ENCODE results near the gene MISP.
"Not testable (repeated sequence)": the region's sequence is repeated elsewhere in the genome, so short reads cannot be mapped to it uniquely, and the experiment has no call there.

The MISP gene, protein sequence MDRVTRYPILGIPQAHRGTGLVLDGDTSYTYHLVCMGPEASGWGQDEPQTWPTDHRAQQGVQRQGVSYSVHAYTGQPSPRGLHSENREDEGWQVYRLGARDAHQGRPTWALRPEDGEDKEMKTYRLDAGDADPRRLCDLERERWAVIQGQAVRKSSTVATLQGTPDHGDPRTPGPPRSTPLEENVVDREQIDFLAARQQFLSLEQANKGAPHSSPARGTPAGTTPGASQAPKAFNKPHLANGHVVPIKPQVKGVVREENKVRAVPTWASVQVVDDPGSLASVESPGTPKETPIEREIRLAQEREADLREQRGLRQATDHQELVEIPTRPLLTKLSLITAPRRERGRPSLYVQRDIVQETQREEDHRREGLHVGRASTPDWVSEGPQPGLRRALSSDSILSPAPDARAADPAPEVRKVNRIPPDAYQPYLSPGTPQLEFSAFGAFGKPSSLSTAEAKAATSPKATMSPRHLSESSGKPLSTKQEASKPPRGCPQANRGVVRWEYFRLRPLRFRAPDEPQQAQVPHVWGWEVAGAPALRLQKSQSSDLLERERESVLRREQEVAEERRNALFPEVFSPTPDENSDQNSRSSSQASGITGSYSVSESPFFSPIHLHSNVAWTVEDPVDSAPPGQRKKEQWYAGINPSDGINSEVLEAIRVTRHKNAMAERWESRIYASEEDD

DNA sequence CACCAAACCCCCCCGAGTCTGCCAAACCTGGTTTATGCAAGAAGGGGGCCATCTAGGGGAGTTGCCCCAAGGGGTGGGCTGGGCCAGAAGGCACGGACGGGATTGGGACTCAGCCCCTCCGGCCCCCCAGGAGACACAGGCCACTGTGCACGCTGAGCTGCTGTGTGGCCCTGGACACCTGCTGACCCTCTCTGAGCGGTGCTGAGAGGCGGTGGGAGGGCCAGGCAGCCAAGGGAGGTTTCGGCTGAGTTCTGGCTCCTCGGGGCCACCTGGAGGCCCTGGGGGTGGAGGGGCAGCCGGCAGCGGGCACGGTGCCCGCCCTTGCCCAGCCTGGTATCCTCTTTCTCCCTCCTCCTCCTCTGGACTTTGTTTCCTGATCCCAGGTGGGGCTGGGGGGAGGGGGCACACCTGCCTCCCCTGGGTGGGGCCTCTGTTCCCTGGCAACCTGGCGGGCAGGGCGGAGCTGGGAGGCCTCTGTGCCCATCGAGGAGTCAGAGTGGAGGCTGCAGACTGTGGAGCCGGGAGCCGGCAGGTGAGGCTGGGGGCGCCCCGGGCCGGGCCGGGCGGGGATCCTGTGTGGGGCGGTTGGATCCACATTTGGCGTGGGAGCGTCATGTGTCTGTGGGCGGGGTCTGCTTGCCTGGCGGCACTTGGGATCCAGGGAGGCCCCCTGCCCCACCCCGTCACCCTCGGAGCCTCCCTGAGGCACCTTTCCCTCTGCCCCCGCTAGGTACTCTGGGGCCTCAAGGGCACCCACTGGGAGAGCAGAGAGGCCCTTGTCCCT is at the start of gene MISP:
MISP (plus strand) TSS at position 473 of the 784 bp plus-strand sequence. CDS start 5,835 bp downstream, outside the sequence.
- peak; percentile 81 to 95 (median 92) for DNase-seq

DNA sequence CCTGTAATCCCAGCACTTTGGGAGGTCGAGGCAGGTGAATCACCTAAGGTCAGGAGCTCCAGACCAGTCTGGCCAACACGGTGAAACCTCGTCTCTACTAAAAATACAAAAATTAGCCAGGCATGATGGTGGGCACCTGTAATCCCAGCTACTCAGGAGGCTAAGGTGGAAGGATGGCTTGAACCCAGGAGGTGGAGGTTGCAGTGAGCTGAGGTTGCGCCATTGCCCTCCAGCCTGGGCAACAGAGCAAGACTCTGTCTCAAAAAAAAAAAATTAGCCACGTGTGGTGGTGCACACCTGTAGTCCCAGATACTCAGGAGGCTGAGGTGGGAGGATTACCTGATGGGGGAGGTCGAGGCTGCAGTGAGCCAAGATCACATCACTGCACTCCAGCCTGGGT is 48.1 kb upstream of the MISP start:
- not testable (repeated sequence) for DNase-seq

DNA sequence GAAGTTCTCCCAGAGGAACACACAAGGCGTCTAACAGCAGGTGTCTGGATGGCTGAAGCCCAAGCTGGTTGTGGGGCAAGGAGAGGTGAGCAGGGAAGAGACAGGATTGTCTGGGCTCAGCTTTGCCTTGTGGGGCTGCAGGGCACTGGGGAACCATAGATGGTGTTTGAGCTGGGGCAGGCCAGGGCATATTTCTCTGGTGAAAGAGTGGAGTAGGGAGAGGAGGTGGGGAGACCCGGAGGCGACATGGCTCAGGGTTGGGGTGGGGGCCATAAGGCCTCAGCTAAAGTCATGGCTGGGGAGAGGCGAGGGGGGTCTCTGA is 47.6 kb upstream of the MISP start:
- DNase-seq = no peak

DNA sequence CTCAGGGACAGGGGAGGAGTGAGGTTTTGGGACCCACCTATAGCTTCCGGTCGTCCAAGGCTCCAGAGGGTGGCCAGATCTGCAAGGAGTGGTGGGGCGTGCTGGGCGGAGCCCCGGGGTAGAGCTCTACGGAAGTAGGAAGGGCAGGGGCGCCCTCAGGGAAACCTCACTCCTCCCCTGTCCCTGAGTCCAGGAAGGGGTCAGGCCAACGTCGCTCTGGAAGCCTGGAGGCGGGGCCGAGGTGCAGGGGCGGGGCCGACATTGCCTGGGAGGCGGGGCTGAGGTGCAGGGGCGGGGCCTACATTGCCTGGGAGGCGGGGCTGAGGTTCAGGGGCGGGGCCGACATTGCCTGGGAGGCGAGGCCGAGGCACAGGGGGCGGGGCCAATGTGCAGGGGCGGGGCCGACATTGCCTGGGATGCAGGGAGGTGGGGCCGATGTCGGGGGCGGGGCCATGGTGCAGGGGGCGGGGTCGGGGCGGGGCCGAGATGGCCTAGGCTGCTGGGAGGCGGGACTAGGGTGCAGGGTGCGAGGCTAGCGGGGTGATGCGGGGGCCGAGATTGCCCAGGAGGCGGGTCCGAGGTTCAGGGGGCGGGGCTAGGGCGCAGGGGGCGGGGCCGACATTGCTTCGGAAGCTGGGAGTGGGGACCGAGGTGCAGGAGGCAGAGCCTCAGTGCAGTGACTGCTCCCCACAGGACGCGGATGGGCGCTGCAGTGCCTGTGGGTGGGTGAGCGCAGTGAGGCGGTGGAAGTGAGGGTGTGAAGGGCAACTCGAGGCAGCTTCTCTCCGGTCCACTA is 47.1 kb upstream of the MISP start:
- peak in 2 of 3 experiments; percentile 46 to 73 for DNase-seq

DNA sequence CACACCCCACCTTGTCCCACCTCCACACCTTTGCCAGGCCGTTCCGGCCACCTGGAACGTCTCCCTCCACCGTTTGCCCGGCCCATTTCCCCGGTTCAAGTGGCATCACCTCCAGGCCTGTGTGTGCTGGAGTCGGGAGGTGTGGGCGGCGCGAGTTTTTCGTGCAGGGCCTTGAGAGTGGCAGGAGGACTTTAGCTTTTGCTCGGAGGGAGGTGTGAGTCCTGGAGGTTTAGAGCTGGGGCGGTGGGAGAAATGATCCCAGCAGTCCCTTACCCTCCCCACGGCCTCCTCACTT is 46.5 kb upstream of the MISP start:
- DNase-seq = no peak

DNA sequence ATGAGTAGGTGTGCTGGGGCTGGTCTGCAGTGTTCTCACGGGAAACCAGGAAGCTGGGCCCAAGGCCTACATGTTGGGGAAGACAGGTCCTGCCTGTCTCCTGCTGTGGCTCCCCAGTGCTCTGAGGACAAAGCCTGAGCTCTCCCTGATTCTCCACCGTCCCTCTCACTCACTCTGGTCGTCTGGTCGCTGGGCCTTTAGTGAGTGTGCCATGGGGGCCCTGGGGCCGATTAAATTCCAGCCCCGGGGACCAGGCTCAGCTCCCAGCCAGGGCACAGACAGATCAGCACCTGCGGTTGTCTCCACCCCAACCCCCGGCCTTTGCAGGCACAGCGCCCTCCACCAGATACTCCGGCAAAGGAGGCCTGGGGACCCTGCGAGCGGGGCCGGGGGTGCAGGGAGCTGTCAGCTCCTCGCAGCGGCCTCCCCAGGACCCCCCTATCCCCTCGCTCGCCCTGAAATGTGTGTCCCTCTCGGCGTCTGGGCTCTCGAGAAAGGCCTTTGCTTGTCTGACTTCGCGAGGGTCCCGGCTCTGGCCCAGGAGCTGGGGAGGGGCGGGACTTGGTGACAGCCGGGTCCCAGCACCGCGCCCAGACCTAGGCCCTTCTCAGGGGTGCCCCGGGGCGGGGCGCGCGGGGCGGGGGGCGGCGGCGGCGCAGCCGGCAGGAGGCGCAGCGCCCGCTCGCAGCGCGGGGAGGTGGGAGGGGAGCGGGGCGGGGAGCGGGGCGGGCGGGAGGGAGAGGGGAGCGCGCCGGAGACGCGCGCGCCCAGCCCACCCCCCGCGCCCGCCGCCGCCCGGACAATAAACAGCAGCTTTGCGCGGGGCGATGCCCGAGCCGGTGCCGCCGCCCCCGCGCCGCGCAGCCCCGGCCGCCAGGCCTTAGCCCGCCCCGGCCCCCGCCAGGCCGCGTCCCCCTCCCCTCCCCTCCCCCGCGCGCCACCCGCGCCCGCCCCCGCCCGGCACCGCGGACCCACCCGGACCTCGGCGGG is 42.5 kb upstream of the MISP start, which contains the start of gene PALM:
PALM (plus strand) TSS at position 782 of the 990 bp plus-strand sequence. CDS start 212 bp downstream, outside the sequence.
- peak in 2 of 3 experiments; percentile 62 to 67 for DNase-seq

DNA sequence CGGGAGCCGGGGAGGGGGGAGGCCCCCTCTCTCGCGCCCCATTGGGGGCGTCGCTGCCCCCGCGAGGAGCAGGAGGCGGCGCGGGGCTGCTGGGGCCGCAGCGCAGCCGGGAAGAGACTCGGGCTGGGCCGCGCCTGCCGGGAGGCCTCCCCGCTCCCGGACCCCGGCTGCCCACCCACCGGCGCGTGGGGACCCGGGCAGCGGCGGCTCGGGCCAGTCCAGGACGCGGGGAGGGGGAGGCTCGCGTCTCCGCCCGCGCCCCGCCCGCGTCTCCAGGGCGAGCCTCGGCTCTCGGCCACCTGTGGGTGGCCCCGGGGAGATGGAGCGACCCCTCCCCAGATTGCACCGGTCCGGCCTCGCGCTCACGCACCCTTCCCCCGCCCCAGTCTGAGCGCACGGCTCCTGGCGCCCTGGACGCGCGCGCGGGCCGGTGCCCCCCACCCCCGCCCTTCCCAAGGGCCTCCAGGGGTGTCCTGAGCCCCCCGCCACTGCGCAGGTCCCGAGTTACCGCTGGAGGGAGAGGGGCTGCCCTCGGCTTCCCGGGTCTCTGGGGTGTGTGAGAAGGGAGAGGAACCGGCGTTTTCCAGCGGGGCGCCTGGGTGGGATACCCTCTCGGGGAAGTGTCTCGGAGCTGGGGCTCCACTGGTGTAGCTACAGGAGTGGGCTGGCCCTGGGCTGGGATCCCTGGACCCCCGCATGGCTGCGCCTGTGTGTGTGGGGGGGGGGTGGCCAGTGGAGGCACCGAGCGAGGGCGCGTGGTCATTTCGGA is 41.5 kb upstream of the MISP start:
- peak in 2 of 3 experiments; percentile 57 to 61 for DNase-seq

DNA sequence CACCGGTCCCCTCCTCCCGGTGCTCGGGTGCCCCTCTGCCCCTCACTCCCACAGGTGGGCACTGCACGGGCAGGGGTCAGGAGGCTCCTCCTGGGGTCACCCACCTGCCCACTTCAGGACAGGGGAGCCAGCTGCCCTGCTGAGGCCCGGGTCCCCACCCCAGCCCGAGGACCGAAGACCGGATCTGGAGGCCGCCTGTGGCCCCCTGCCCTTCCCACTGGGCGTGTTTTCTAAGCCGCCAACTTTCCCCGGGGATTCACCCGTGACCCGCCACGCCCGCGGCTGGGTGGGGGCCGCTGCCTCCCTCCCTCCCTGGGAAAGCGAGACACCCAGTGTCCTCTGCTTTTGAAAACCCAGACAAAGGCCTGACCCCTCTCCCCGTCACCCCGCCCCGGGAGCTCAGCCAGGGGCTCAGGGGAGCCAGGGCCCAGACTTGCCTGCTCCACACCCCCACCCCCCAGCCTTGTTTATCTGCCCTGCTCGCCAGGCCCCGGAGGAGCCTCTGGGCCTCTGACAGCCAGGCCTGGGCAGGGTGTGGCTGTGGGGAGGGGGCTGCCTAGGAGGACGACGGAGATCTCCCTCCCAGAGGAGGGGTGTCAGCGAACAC is 40.8 kb upstream of the MISP start:
- no peak for DNase-seq

DNA sequence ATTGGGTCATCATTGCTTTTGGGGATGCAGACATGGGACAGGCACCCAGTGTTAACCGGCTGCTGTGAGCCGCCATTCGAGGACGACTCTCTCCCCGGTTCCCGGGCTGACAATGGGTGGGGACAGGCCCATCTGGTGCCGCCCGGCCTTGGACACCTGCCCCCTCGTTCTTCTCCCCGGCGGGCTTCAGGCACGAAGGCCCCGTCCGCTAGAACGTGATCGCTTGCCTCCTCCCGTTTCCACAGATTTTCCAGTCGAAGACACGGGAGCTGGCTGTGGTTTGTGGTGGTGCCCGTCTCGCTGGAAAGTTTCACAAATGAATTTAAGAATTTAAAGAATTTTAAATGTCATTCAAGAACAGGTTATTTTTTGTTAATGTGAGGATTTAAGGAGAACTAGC is 40.1 kb upstream of the MISP start:
- DNase-seq = no peak

DNA sequence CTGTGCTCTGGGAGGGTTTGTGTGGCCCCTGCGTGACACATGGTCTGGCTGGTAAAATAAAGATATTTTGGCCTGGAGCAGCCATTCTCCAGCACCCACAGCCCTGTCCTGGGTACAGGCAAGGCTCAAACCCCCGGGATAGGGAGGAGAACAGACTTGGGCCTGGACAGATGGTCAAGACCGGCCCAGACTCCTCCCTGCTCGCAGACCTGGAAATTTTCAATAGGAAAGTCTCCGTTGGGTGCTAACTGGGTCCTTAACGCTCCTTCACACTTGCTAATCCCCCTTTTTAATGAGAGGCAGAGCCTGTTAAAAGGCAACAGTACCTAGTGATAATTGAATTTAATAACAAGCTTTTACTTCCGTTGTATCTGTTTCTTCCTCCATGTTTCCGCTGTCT is 39.7 kb upstream of the MISP start:
- DNase-seq = peak in 1 of 3 experiments; percentile 59

DNA sequence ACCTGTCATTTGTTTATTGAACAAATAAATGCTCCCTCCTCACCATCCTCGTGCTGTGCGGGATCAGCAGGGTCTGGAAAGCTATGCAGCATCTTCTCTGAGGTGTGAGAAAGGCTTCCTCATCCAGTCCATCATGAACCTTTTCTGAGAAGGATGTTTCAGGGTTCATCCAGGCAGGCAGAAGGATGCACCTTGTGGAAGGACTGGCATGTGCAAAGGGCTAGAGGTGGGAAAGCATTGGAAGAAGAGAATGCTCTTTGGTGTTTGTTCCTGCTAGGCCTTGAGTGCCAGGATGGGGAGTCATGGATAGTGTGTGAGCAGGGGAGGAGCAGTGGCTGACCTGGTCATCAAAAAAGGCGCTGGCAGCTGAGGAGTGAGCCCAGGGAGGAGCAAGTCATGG is 35.6 kb upstream of the MISP start:
- DNase-seq = no peak

DNA sequence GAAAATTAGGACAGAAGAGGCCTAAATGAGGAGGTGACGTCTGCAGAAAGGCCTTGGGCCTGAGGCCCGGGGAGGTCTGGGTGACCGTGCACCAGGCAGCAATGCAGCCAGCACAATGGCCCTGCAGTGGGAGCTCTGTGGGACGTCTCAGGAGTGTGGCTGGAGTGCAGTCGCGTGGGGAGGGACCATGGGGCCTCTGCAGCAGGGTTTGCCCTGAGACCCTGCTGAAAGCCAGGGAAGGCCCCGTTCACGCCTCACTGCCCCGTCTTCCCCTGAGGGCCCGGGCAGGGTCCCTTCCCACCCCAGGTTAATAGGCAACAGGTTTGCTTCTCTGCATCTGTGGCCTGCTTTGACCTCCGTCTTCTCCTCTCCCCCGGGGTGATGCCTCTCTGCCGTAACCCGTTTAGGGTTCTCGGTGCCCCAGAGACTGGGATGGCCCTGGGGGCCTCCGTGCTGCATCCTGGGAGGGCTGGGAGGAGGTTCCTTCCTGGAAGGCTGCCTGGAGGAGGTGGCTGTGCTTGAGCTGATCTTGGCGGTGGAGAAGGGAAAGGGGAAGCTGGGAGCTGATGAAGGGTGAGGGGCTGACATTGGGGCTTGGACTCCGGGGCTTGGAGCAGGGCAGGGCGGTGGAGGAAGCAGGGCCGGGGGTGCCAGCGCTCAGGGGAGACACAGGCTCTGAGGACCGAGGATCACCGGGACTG is 32.5 kb upstream of the MISP start:
- DNase-seq = no peak

DNA sequence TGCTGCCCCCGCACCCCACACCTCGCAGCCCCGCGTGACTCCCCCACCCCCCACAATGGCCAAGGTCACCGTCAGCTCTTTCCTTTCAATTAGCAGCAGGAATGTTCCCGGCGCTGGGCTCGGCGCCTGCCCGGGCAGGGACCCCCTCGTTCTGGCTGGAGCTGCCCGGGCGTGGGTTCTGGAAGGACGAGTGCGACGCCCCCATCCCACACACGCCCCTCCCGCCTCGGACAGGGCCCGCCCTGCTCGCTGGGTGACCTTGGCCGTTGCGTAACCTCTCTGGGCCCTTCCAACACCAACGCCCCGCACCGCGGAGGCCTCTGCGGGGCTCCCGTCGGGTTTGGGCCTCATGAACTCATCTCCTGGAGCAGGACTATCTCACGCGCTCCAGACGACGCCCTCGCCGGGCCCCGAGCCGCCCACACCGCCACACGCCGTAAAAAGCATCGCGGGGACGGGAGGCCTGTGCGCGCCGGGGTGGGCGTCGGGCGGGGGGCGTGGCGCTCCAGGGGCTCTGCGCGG is 31.9 kb upstream of the MISP start:
- DNase-seq = no peak

DNA sequence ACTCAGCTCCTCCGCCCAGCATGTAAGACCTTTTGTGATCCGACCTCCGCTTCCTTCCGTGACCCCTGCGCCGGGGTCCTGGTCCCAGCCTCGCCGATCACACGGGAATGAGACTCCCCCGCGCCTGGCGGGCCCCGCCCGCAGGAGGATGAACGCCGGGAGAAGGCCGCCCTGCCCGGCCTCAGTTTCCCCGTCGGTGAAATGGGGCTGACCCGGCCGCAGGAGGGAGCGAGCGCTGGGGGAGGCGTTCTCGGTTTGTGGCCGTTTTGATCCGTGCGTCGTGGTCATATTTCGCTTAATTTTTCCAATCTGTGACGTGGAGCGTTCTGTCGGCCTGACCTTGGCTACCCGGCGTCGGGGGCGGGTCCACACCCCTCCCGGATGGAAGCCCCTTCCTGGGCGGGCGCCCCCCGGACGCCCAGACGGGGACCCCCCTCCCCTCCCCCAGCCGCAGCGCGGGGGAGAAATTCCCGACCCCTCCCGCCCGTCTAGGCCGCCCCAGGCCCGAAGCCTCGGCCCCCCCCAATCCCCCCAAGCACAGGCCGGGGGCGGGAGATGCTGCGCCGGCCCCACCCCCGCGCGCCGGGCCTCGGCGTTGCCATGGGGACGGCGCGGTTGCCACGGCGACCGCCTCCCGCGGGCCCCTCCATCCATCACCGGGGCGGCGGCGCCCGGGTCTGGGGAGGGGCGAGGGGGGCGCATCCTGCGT is 31.1 kb upstream of the MISP start:
- peak in 2 of 3 experiments; percentile 87 to 89 for DNase-seq

DNA sequence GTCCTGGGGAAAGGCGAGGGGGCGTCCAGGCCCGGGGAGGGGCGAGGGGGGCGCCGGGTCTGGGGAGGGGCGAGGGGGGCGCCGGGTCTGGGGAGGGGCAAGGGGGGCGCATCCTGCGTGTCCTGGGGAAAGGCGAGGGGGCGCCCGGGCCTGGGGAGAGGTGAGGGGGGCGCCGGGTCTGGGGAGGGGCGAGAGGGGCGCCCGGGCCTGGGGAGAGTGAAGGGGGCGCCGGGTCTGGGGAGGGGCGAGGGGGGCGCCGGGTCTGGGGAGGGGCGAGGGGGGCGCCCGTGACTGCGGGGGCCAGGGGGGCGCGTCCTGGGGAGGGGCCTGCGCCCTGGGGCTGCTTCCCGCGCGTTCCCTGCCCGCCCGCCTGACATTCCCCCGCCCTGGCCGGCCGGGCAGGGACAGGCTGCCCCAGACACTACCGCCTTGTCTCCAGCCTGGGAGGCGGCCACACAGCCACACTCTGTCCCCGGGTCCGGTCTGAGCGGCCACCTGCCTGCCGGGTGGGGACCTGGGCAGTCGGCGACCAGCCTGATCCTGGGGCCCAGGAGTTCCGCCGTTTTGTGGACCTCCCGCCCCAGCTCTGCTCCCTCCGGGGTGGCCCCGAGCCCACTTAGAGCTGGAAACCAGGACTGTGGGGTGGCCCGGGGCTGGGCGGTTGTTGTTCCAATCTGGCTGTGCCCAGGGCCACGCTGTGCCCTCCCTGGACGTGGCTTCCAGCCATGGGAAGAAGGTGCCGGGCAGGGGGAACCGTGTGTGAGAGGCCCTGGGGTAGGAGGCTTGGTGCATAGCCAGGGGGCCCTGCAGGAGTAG is 30.4 kb upstream of the MISP start:
- peak in 2 of 3 experiments; percentile 77 for DNase-seq

DNA sequence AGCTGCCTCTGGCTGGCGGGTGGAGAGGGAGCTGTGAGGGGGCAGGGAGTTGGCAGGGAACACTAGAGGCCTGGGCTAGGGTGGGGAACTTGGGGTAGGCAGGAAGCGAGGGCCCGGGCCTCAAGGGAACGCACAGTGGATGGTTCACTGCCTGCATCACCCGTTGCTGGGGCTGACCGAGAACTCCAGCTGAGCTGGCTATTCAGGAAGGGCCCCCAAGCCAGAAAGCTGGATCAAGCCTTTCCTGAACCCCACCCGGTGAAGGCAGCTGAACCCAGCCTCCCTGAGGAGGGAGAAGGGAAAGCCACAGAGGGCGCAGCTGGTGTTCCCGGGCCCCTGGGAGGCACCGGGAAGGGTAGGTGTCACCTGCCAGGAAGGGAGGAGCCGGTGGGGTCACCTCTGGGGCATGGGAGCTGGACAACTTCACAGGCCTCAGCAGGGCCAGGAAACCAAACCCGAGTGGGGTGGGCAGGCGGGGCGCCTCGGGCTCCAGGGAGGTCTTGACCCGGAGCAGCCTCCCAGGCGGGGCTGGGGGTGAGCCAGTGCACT is 28.3 kb upstream of the MISP start:
- DNase-seq = no peak

DNA sequence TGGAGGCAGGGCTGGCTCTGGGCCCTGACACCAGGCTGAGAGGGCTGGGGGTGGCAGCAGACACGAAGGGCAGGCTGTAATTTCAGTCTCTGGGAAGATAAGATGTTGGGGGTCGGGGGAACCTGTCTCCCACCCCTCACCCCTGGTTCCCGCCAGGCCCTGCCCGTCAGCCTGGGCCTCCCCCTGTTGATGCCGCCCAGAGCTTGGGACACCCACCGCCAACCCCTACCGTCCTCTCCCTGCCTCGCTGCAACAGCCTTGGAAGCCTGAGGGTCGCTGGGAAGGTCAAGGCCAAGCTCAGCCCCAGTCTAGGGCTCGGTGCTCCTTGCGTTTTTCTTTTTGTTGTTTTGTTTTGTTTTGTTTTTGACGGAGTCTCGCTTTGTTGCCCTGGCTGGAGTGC is 27.7 kb upstream of the MISP start:
- DNase-seq = no peak

Data from NCI-H1417 (cell line).